CD4-positive, alpha-beta T cell (primary cell): ENCODE data around the gene BTBD9. TPM values are rescaled to one million over a fixed set of nuclear protein-coding genes. Genes with fewer than 3 reads are reported as not detected.

Experiments
- ATAC-seq: fragments of 200-7000 bp; cut with Tn5 transposase; one replicate; pipeline ENCODE4 v1.10.0; 2022; ENCODE audit warnings: mild to moderate bottlenecking; ENCODE audit not compliant: poor library complexity
- CTCF ChIA-PET: fragments of 350-600 bp; sonication (Branson Sonifier 250); formaldehyde crosslinking; loops from one replicate; lab custom pipeline; 2021; ENCODE audit warnings: antibody characterized with exemption, inconsistent platforms; lab: Charles Lee
- POLR2A ChIA-PET: fragments of 350-600 bp; sonication (Branson Sonifier 250); formaldehyde crosslinking; loops from one replicate; lab custom pipeline; 2021; ENCODE audit warnings: antibody characterized with exemption, inconsistent platforms; lab: Charles Lee
- DNase-seq, 14 experiments: peaks; one replicate each; pipeline ENCODE4 v3.0.0-alpha.2; 2013 to 2020; ENCODE audit warnings: mixed read lengths in 2 of 14
- H3K27ac ChIP-seq, 2 donors: one replicate each; pipeline versions ENCODE4 v1.5.1 to v1.7.0; 2013; ENCODE audit warnings: low read length in 2 of 2, low read depth in 1 of 2, mild to moderate bottlenecking in 1 of 2
- H3K27me3 ChIP-seq, 2 experiments: 1 replicate in 1 of 2; 2 replicates in 1 of 2; pipeline versions ENCODE4 v1.6.1 to v1.7.0; 2013; ENCODE audit warnings: low read length in 2 of 2, control low read depth in 1 of 2, mild to moderate bottlenecking in 1 of 2, moderate library complexity in 1 of 2; ENCODE audit not compliant: insufficient read depth in 2 of 2, control insufficient read depth in 1 of 2
- H3K36me3 ChIP-seq: one replicate; pipeline ENCODE4 v1.6.1; 2013; ENCODE audit warnings: low read length, control low read depth; ENCODE audit not compliant: insufficient read depth
- H3K4me1 ChIP-seq: one replicate; pipeline ENCODE4 v1.6.1; 2013; ENCODE audit warnings: low read length, control low read depth; ENCODE audit not compliant: insufficient read depth
- H3K4me3 ChIP-seq: one replicate; pipeline ENCODE4 v1.5.1; 2013; ENCODE audit warnings: mild to moderate bottlenecking, low read length, moderate library complexity
- H3K9me3 ChIP-seq, 2 experiments: 1 replicate in 1 of 2; 2 replicates in 1 of 2; pipeline versions ENCODE4 v1.6.1 to v1.7.0; 2013; ENCODE audit warnings: low read length in 2 of 2, mild to moderate bottlenecking in 2 of 2, control low read depth in 1 of 2, moderate library complexity in 1 of 2; ENCODE audit not compliant: control insufficient read depth in 1 of 2, insufficient read depth in 1 of 2
- H3K27ac Mint-ChIP-seq: one replicate; pipeline ENCODE4 v1.8.0; 2020; ENCODE audit warnings: mixed read lengths
- H3K27me3 Mint-ChIP-seq: one replicate; pipeline ENCODE4 v1.8.0; 2021; ENCODE audit warnings: mixed read lengths
- H3K36me3 Mint-ChIP-seq: one replicate; pipeline ENCODE4 v1.8.0; 2021; ENCODE audit warnings: low read depth, mixed read lengths
- H3K4me1 Mint-ChIP-seq: one replicate; pipeline ENCODE4 v1.8.0; 2021; ENCODE audit warnings: low read depth, mixed read lengths
- H3K4me3 Mint-ChIP-seq: one replicate; pipeline ENCODE4 v1.8.0; 2020; ENCODE audit warnings: mild to moderate bottlenecking, mixed read lengths
- H3K9me3 Mint-ChIP-seq: one replicate; pipeline ENCODE4 v1.8.0; 2020; ENCODE audit warnings: mixed read lengths
- CTCF ChIP-seq: fragments of 200-600 bp; IDR thresholded peaks from one replicate; pipeline ENCODE4 v1.8.0; 2022; ENCODE audit warnings: antibody characterized with exemption, mild to moderate bottlenecking
- intact Hi-C, 2 experiments: fragments of 100-400 bp; cut with DNase I in 1 of 2; cut with micrococcal nuclease in 1 of 2; formaldehyde crosslinking; loops; one replicate each; pipeline versions ENCODE4 v1.15.1 to v1.9.0; 2023 to 2025; cut with DNase I, micrococcal nuclease
- total RNA-seq, 174 experiments: library from RNA in 2 of 174; stranded (reverse) in 2 of 174; gene quantifications; one replicate each; pipeline ENCODE4 v1.2.3 and lab custom pipeline; 2021 to 2026

BTBD9 gene
- total RNA-seq, 2 experiments from 2014 or later: 58.7 to 59.3 TPM

DNA sequence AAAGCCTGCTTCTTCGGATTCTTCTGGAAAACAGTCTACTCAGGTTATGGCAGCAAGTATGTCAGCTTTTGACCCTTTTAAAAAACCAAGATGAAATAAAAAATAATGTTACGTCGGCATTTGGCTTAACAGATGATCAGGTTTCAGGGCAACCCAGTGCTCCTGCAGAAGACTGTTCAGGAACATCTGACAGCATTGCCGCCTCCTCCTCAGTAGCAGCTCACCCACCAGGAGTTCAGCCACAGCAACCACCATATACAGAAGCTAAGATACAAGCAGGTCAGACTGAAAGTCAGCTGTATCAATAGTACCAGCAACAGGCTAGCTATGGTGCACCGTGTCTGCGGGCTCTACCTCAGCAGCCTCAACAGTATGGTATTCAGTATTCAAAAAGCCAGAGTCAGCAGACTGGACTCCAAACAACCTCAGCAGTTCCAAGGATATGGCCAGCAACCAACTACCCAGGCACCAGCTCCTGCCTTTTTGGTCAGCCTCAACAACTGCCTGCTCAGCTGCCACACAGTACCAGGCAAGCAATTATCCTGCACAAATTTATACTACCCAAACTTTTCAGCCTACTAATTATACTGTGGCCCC is 51.9 kb downstream of the BTBD9 start:
- no peaks in the 10 kb centered on the region for H3K27me3 ChIP-seq
- TF ChIP-seq CTCF: no peak
- no peak for DNase-seq
- Mint-ChIP-seq H3K9me3 (no peaks in the 10 kb centered on the region), H3K4me3 (no peak overlapping the region), H3K27me3 (no peaks in the 10 kb centered on the region), H3K36me3 (peaks cover 43% of the 10 kb centered on the region), H3K27ac (no peak overlapping the region), H3K4me1 (no peaks in the 10 kb centered on the region)
- no peak for ATAC-seq
- H3K9me3 ChIP-seq: no peaks in the 10 kb centered on the region
- H3K36me3 ChIP-seq: peaks cover 26% of the 10 kb centered on the region
- intact Hi-C loops: no loop called here
- CTCF ChIA-PET: no interaction called here
- no peaks in the 10 kb centered on the region for H3K4me1 ChIP-seq
- no peak overlapping the region for H3K27ac ChIP-seq
- POLR2A ChIA-PET: no interaction called here
- H3K4me3 ChIP-seq: no peak overlapping the region

GRCh38 chr6:38586992-38587391 is 52.7 kb downstream of the BTBD9 start:
- Histone ChIP-seq H3K4me1 (no peaks in the 10 kb centered on the region), H3K4me3 (no peak overlapping the region), H3K9me3 (no peaks in the 10 kb centered on the region), H3K27ac (no peak overlapping the region), H3K36me3 (peaks cover 18% of the 10 kb centered on the region), H3K27me3 (no peaks in the 10 kb centered on the region)
- no peak for TF ChIP-seq CTCF
- no peak overlapping the region for H3K27ac Mint-ChIP-seq
- no peak overlapping the region for H3K4me3 Mint-ChIP-seq
- H3K27me3 Mint-ChIP-seq: no peaks in the 10 kb centered on the region
- intact Hi-C loops: no loop called here
- no peak for ATAC-seq
- no peaks in the 10 kb centered on the region for H3K9me3 Mint-ChIP-seq
- H3K4me1 Mint-ChIP-seq: no peaks in the 10 kb centered on the region
- DNase-seq: no peak
- POLR2A ChIA-PET: no interaction called here
- CTCF ChIA-PET: no interaction called here
- H3K36me3 Mint-ChIP-seq: peaks cover 52% of the 10 kb centered on the region

DNA sequence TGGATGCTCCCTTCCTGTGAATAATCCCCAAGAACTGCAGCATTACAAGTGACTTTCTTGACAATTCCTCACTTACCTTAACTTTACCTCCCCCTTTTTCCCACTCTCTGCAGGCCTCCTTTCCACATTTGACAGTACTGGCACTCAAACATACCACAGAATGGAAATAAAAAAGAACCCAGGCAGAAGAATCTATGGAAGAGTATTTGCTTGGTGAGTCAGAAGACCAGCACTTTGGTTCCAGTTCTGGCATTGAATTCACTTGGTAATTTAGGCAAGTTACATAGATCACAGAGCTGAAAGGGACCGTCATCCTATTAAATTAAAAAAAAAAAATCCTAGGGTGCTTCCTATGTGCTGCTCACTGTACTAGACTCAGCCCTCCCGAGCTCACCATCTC is 55.0 kb downstream of the BTBD9 start:
- intact Hi-C loops: no loop called here
- Histone ChIP-seq H3K27me3 (no peaks in the 10 kb centered on the region), H3K4me3 (no peak overlapping the region), H3K4me1 (no peaks in the 10 kb centered on the region), H3K9me3 (no peaks in the 10 kb centered on the region), H3K27ac (no peak overlapping the region), H3K36me3 (peaks cover 13% of the 10 kb centered on the region)
- Mint-ChIP-seq H3K4me3 (no peak overlapping the region), H3K36me3 (peaks cover 71% of the 10 kb centered on the region), H3K27ac (no peak overlapping the region), H3K4me1 (no peaks in the 10 kb centered on the region), H3K9me3 (no peaks in the 10 kb centered on the region), H3K27me3 (no peaks in the 10 kb centered on the region)
- POLR2A ChIA-PET: interaction anchor here (0.8 kb wide), 1 partner anchor 15 kb away, joined by 3 read pairs; no protein-coding TSS in a partner anchor
- no peak for TF ChIP-seq CTCF
- ATAC-seq: no peak
- no peak for DNase-seq
- CTCF ChIA-PET: no interaction called here
